ENCODE measurements around the gene EYS.

The EYS gene

GRCh38 chr6:63864671-63865318, 1842.2 kb downstream of the EYS start:
- Histone ChIP-seq H3K4me3 (ENCODE audit: insufficient read length, low read depth) (no peak overlapping the region), H3K4me1 (ENCODE audit: insufficient read depth, insufficient read length) (no peaks in the 10 kb centered on the region), H3K9me3 (ENCODE audit: insufficient read depth, low read length) (no peaks in the 10 kb centered on the region), H3K27me3 (ENCODE audit: insufficient read depth, insufficient read length) (no peaks in the 10 kb centered on the region), H3K36me3 (ENCODE audit: insufficient read depth, insufficient read length, low read length) (no peaks in the 10 kb centered on the region), H3K9ac (ENCODE audit: insufficient read length, low read depth) (no peak overlapping the region)
- TF ChIP-seq ZNF274 (IDR thresholded peaks at IDR 0.05; ENCODE audit: low read depth, low read length) (no peak), SUZ12 (IDR thresholded peaks at IDR 0.05; ENCODE audit: extremely low read depth, insufficient read depth, insufficient read length) (no peak), YY1 (IDR thresholded peaks at IDR 0.05; ENCODE audit: insufficient read depth, insufficient read length) (no peak)
- DNase-seq (ENCODE audit: low read depth, low spot score), result no peak

- Histone ChIP-seq H3K9me3 (ENCODE audit: insufficient read depth, low read length) (no peaks in the 10 kb centered on the region), H3K9ac (ENCODE audit: insufficient read length, low read depth) (no peak overlapping the region), H3K27me3 (ENCODE audit: insufficient read depth, insufficient read length) (no peaks in the 10 kb centered on the region), H3K4me1 (ENCODE audit: insufficient read depth, insufficient read length) (no peaks in the 10 kb centered on the region), H3K4me3 (ENCODE audit: insufficient read length, low read depth) (no peak overlapping the region), H3K36me3 (ENCODE audit: insufficient read depth, insufficient read length, low read length) (no peaks in the 10 kb centered on the region)
- TF ChIP-seq YY1 (IDR thresholded peaks at IDR 0.05; ENCODE audit: insufficient read depth, insufficient read length), result no peak
- TF ChIP-seq ZNF274 (IDR thresholded peaks at IDR 0.05; ENCODE audit: low read depth, low read length), result no peak
- no peak for TF ChIP-seq SUZ12 (IDR thresholded peaks at IDR 0.05; ENCODE audit: extremely low read depth, insufficient read depth, insufficient read length)
- no peak for DNase-seq (ENCODE audit: low read depth, low spot score)
Observed at GRCh38 chr6:63864061-63864460, 1843.0 kb downstream of the EYS start.

- no peak for TF ChIP-seq YY1 (IDR thresholded peaks at IDR 0.05; ENCODE audit: insufficient read depth, insufficient read length)
- no peak for TF ChIP-seq SUZ12 (IDR thresholded peaks at IDR 0.05; ENCODE audit: extremely low read depth, insufficient read depth, insufficient read length)
- TF ChIP-seq ZNF274 (IDR thresholded peaks at IDR 0.05; ENCODE audit: low read depth, low read length), result no peak
- Histone ChIP-seq H3K9me3 (ENCODE audit: insufficient read depth, low read length) (no peaks in the 10 kb centered on the region), H3K27me3 (ENCODE audit: insufficient read depth, insufficient read length) (no peaks in the 10 kb centered on the region), H3K9ac (ENCODE audit: insufficient read length, low read depth) (no peak overlapping the region), H3K4me1 (ENCODE audit: insufficient read depth, insufficient read length) (no peaks in the 10 kb centered on the region), H3K36me3 (ENCODE audit: insufficient read depth, insufficient read length, low read length) (no peaks in the 10 kb centered on the region), H3K4me3 (ENCODE audit: insufficient read length, low read depth) (no peak overlapping the region)
- no peak for DNase-seq (ENCODE audit: low read depth, low spot score)
Observed at GRCh38 chr6:63862486-63863198, 1844.4 kb downstream of the EYS start.

- Histone ChIP-seq H3K9ac (ENCODE audit: insufficient read length, low read depth) (no peak overlapping the region), H3K36me3 (ENCODE audit: insufficient read depth, insufficient read length, low read length) (no peaks in the 10 kb centered on the region), H3K9me3 (ENCODE audit: insufficient read depth, low read length) (no peaks in the 10 kb centered on the region), H3K4me1 (ENCODE audit: insufficient read depth, insufficient read length) (no peaks in the 10 kb centered on the region), H3K27me3 (ENCODE audit: insufficient read depth, insufficient read length) (no peaks in the 10 kb centered on the region), H3K4me3 (ENCODE audit: insufficient read length, low read depth) (no peak overlapping the region)
- no peak for TF ChIP-seq ZNF274 (IDR thresholded peaks at IDR 0.05; ENCODE audit: low read depth, low read length)
- TF ChIP-seq YY1 (IDR thresholded peaks at IDR 0.05; ENCODE audit: insufficient read depth, insufficient read length), result no peak
- no peak for TF ChIP-seq SUZ12 (IDR thresholded peaks at IDR 0.05; ENCODE audit: extremely low read depth, insufficient read depth, insufficient read length)
- DNase-seq (ENCODE audit: low read depth, low spot score), result no peak
Observed at GRCh38 chr6:63859528-63859927, 1847.5 kb downstream of the EYS start.

- Histone ChIP-seq H3K27me3 (ENCODE audit: insufficient read depth, insufficient read length) (no peaks in the 10 kb centered on the region), H3K9ac (ENCODE audit: insufficient read length, low read depth) (no peak overlapping the region), H3K4me1 (ENCODE audit: insufficient read depth, insufficient read length) (no peaks in the 10 kb centered on the region), H3K9me3 (ENCODE audit: insufficient read depth, low read length) (no peaks in the 10 kb centered on the region), H3K36me3 (ENCODE audit: insufficient read depth, insufficient read length, low read length) (no peaks in the 10 kb centered on the region), H3K4me3 (ENCODE audit: insufficient read length, low read depth) (no peak overlapping the region)
- TF ChIP-seq SUZ12 (IDR thresholded peaks at IDR 0.05; ENCODE audit: extremely low read depth, insufficient read depth, insufficient read length), result no peak
- TF ChIP-seq YY1 (IDR thresholded peaks at IDR 0.05; ENCODE audit: insufficient read depth, insufficient read length), result no peak
- TF ChIP-seq ZNF274 (IDR thresholded peaks at IDR 0.05; ENCODE audit: low read depth, low read length), result no peak
- DNase-seq (ENCODE audit: low read depth, low spot score), result no peak
Observed at GRCh38 chr6:63858691-63859090, 1848.3 kb downstream of the EYS start.

- H3K27me3 ChIP-seq (ENCODE audit: insufficient read depth, insufficient read length), result no peaks in the 10 kb centered on the region
- TF ChIP-seq ZNF274 (IDR thresholded peaks at IDR 0.05; ENCODE audit: low read depth, low read length) (no peak), YY1 (IDR thresholded peaks at IDR 0.05; ENCODE audit: insufficient read depth, insufficient read length) (no peak), SUZ12 (IDR thresholded peaks at IDR 0.05; ENCODE audit: extremely low read depth, insufficient read depth, insufficient read length) (no peak)
- no peak for DNase-seq (ENCODE audit: low read depth, low spot score)
Observed at GRCh38 chr6:63856271-63856670, 1850.8 kb downstream of the EYS start.

GRCh38 chr6:63844287-63844686, 1862.7 kb downstream of the EYS start:
- no peaks in the 10 kb centered on the region for H3K27me3 ChIP-seq (ENCODE audit: insufficient read depth, insufficient read length)
- no peaks in the 10 kb centered on the region for H3K4me1 ChIP-seq (ENCODE audit: insufficient read depth, insufficient read length)
- no peaks in the 10 kb centered on the region for H3K9me3 ChIP-seq (ENCODE audit: insufficient read depth, low read length)
- TF ChIP-seq ZNF274 (IDR thresholded peaks at IDR 0.05; ENCODE audit: low read depth, low read length), result no peak
- no peak overlapping the region for H3K9ac ChIP-seq (ENCODE audit: insufficient read length, low read depth)
- H3K4me3 ChIP-seq (ENCODE audit: insufficient read length, low read depth), result no peak overlapping the region
- no peak for DNase-seq (ENCODE audit: low read depth, low spot score)
- no peaks in the 10 kb centered on the region for H3K36me3 ChIP-seq (ENCODE audit: insufficient read depth, insufficient read length, low read length)

More at GRCh38 chr6:63856271-63856670, 1850.8 kb downstream of the EYS start:
- Histone ChIP-seq H3K4me1 (ENCODE audit: insufficient read depth, insufficient read length) (no peaks in the 10 kb centered on the region), H3K36me3 (ENCODE audit: insufficient read depth, insufficient read length, low read length) (no peaks in the 10 kb centered on the region), H3K4me3 (ENCODE audit: insufficient read length, low read depth) (no peak overlapping the region), H3K9ac (ENCODE audit: insufficient read length, low read depth) (no peak overlapping the region), H3K9me3 (ENCODE audit: insufficient read depth, low read length) (no peaks in the 10 kb centered on the region)
